Muscle of leg (tissue), 11 donors: ENCODE results near the gene KCNQ4. TPM values are rescaled to one million over a fixed set of nuclear protein-coding genes. Genes with fewer than 3 reads are reported as not detected.

Experiments used
- DNase-seq: peaks from one replicate; pipeline ENCODE4 v3.0.0; 2013
- H3K27ac ChIP-seq: one replicate; pipeline ENCODE4 v1.5.1; 2013; ENCODE audit warnings: mild to moderate bottlenecking, low read length, control low read depth
- H3K27me3 ChIP-seq: one replicate; pipeline ENCODE4 v1.6.1; 2013; ENCODE audit warnings: low read length; ENCODE audit not compliant: control insufficient read depth, insufficient read depth
- H3K36me3 ChIP-seq: one replicate; pipeline ENCODE4 v1.6.1; 2013; ENCODE audit warnings: low read length; ENCODE audit not compliant: control insufficient read depth, insufficient read depth
- H3K4me1 ChIP-seq: one replicate; pipeline ENCODE4 v1.6.1; 2013; ENCODE audit warnings: low read length; ENCODE audit not compliant: control insufficient read depth, insufficient read depth
- H3K4me3 ChIP-seq: one replicate; pipeline ENCODE4 v1.5.1; 2013; ENCODE audit warnings: low read length, control low read depth
- H3K9me3 ChIP-seq: replicated peaks from 2 replicates; pipeline ENCODE4 v1.6.1; 2013; ENCODE audit warnings: low read depth, low read length; ENCODE audit not compliant: control insufficient read depth
- WGBS: methylation state at CpG from one replicate; pipeline ENCODE4 v1.1.5; 2013; ENCODE audit warnings: missing lambda C conversion rate; ENCODE audit not compliant: insufficient coverage; 5-methylcytosine and 5-hydroxymethylcytosine counted together
- polyA plus RNA-seq, 8 donors: library from polyadenylated mRNA; unstranded; fragments of 120-200 nt; gene quantifications; one replicate each; pipeline versions ENCODE4 v1.2.1 to v1.2.3, GENCODE V29; 2013; ENCODE audit warnings: inconsistent platforms in 1 of 8, low replicate concordance in 1 of 8; ENCODE audit not compliant: insufficient read length in 8 of 8, insufficient read depth in 1 of 8
- total RNA-seq: library from RNA; stranded (reverse); fragments of 120-200 nt; gene quantifications from one replicate; pipeline ENCODE4 v1.2.4, GENCODE V29; 2013

KCNQ4 gene
- total and polyA plus RNA-seq, 9 donors, result 6.3 to 33.1 (median 22.1) TPM

DNA sequence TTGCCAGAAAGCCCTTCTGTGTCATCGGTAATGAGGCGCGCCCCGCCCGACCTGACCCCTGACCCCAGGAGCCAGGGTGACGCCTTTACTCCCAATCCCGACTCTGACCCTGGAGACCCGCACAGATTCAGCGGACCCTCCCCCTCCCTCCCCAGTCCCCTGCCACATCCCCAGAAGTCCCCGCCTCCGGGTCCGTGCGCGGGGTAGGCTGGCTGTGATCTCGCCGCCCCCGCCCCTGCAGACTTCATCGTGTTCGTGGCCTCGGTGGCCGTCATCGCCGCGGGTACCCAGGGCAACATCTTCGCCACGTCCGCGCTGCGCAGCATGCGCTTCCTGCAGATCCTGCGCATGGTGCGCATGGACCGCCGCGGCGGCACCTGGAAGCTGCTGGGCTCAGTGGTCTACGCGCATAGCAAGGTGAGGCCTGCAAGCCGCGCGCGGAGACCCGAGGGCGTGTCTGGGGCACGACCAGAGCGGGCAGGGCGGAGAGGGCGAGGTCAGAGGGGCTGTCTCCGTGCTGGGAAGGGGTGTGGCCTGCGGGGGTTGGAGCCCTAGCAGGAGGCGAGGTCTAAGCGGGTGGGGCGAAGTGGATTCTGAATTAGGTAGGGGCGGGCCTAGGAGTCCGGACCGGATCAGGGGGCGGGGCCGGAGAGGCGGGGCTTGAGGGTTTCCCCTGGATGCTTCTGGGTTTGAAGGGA is 34.8 kb downstream of the KCNQ4 start:
- Histone ChIP-seq H3K36me3 (peaks cover 7% of the 10 kb centered on the region), H3K27ac (no peak overlapping the region), H3K4me1 (peaks cover 26% of the 10 kb centered on the region), H3K27me3 (peaks cover 37% of the 10 kb centered on the region), H3K9me3 (no peaks in the 10 kb centered on the region), H3K4me3 (peak overlapping the region; percentile 47)
- WGBS, result under 1% methylated on average over 59 of the region's 59 CpGs
- peak; percentile 45 for DNase-seq

DNA sequence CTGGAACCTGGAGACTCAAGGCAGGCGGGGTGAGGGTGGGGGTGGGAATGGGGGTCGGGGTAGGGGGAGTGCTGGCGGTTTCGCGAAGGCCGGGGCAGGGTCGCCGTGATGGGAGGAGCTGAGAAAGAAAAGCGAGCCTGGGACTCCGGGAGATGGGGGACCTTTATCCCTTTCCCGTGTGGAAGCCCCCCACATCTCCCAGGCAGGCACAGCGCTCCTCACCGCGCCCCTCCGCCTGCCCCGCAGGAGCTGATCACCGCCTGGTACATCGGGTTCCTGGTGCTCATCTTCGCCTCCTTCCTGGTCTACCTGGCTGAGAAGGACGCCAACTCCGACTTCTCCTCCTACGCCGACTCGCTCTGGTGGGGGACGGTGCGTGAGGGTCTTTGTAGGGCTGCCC is 35.5 kb downstream of the KCNQ4 start:
- H3K4me3 ChIP-seq, result no peak overlapping the region
- H3K27ac ChIP-seq, result no peak overlapping the region
- WGBS, result 39% methylated on average over 16 of the region's 26 CpGs
- peaks cover 26% of the 10 kb centered on the region for H3K4me1 ChIP-seq
- no peaks in the 10 kb centered on the region for H3K9me3 ChIP-seq
- H3K27me3 ChIP-seq, result peaks cover 37% of the 10 kb centered on the region
- DNase-seq, result no peak
- H3K36me3 ChIP-seq, result peaks cover 10% of the 10 kb centered on the region

DNA sequence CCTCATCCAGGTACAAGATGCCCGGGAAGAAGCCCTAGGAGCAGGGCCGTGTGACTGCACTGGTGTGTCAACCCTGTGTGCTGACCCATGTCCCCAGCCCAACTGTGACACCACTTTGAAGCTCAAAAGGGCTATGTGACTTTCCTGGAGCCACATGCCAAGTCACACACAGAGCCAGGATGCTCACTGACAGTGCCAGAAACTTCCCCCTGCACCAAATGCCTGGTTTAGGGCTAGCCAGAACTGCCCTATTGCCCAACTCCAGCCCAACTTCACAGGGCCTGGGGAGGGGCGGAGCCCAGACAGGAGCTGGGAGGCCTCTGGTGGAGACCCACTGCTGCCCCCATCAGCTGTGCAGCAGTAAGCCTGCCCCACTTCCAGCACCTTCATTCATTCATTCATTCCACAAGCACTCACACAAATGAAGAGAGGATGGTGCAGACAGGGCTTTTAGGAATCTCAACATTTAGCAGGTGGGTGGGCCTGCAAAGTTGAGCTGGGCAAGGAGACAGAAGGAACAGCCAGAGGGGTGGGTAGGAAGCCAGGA is 36.7 kb downstream of the KCNQ4 start:
- H3K9me3 ChIP-seq, result no peaks in the 10 kb centered on the region
- peaks cover 14% of the 10 kb centered on the region for H3K36me3 ChIP-seq
- peaks cover 36% of the 10 kb centered on the region for H3K27me3 ChIP-seq
- DNase-seq, result no peak
- H3K4me3 ChIP-seq, result no peak overlapping the region
- WGBS, result 84% methylated on average over 2 of the region's 3 CpGs
- no peak overlapping the region for H3K27ac ChIP-seq
- H3K4me1 ChIP-seq, result peaks cover 32% of the 10 kb centered on the region

DNA sequence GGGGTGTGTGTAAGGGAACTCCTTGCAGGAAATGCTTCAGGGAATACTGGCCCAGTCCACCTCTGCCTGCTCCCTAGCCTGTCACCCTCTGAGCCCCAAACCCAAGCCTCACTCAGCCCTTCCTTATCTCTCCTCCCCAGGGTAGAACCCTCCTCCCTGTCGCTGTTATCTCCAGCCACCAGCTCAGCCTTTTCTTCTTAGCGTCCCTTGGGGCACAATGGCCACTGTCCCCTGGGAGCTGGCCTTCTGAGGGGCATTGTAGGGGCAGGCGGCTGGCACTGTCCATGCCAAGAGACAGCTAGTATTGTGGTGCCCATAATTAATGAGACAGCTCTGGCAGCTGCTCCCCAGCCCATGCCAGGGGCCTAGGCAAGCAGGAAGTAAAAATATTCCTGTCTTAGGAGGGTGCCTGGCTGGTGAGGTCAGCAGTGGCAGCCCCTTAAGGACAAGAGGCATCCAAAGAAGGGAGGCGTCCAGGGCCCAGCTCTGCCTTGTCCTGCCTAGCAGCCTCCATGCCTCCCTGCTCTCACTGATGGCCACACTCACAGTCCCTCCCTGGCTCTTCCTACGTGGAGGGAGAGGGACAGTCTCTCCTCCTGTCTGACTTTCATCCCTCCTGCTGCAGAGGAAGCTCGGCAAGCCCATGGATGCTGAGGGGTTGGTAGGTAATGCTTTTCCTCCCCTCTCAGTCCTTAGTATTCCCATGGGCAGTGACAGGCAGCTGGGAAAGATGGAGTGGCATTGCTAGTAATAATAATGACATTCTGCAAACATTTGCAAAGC is 37.5 kb downstream of the KCNQ4 start:
- peak; percentile 53 for DNase-seq
- Histone ChIP-seq H3K27ac (no peak overlapping the region), H3K4me3 (no peak overlapping the region), H3K9me3 (no peaks in the 10 kb centered on the region), H3K27me3 (peaks cover 31% of the 10 kb centered on the region), H3K4me1 (peaks cover 37% of the 10 kb centered on the region), H3K36me3 (peaks cover 17% of the 10 kb centered on the region)
- 69% methylated on average over 3 of the region's 6 CpGs for WGBS

- WGBS, result 89% methylated on average over 5 of the region's 12 CpGs
- peaks cover 33% of the 10 kb centered on the region for H3K4me1 ChIP-seq
- peaks cover 17% of the 10 kb centered on the region for H3K36me3 ChIP-seq
- no peak for DNase-seq
- no peak overlapping the region for H3K4me3 ChIP-seq
- H3K9me3 ChIP-seq, result no peaks in the 10 kb centered on the region
- H3K27me3 ChIP-seq, result peaks cover 18% of the 10 kb centered on the region
- H3K27ac ChIP-seq, result no peak overlapping the region
Observed at GRCh38 chr1:40822890-40823289, 39.3 kb downstream of the KCNQ4 start.

DNA sequence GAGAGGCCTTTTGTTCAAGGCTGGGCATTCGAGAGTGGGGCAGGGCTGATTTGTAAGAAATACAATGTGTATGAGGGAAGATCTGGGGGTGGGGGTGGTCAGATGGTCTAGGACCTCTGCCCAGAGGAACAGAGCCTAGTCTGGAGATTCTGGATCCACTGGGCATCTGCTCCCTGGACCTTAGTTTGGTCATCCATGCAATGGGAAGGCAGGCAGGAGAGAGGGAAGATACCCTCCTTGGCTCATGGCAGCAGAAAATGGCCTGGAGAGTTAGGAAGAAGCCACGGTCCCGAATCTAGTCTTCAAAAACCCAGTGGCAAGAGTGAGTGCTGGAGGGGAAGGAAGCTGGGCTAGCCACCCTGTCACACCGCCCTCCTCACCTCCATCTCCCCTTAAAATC is 39.8 kb downstream of the KCNQ4 start:
- Histone ChIP-seq H3K9me3 (no peaks in the 10 kb centered on the region), H3K27ac (no peak overlapping the region), H3K4me3 (no peak overlapping the region), H3K27me3 (peaks cover 14% of the 10 kb centered on the region), H3K36me3 (peaks cover 17% of the 10 kb centered on the region), H3K4me1 (peaks cover 29% of the 10 kb centered on the region)
- no peak for DNase-seq
- WGBS, result 91% methylated on average over 1 of the region's 4 CpGs

GRCh38 chr1:40823983-40824382 is 40.4 kb downstream of the KCNQ4 start:
- DNase-seq, result no peak
- 97% methylated on average over 13 of the region's 17 CpGs for WGBS
- Histone ChIP-seq H3K4me1 (peaks cover 23% of the 10 kb centered on the region), H3K4me3 (no peak overlapping the region), H3K27me3 (peaks cover 8% of the 10 kb centered on the region), H3K27ac (no peak overlapping the region), H3K9me3 (no peaks in the 10 kb centered on the region), H3K36me3 (peaks cover 17% of the 10 kb centered on the region)

DNA sequence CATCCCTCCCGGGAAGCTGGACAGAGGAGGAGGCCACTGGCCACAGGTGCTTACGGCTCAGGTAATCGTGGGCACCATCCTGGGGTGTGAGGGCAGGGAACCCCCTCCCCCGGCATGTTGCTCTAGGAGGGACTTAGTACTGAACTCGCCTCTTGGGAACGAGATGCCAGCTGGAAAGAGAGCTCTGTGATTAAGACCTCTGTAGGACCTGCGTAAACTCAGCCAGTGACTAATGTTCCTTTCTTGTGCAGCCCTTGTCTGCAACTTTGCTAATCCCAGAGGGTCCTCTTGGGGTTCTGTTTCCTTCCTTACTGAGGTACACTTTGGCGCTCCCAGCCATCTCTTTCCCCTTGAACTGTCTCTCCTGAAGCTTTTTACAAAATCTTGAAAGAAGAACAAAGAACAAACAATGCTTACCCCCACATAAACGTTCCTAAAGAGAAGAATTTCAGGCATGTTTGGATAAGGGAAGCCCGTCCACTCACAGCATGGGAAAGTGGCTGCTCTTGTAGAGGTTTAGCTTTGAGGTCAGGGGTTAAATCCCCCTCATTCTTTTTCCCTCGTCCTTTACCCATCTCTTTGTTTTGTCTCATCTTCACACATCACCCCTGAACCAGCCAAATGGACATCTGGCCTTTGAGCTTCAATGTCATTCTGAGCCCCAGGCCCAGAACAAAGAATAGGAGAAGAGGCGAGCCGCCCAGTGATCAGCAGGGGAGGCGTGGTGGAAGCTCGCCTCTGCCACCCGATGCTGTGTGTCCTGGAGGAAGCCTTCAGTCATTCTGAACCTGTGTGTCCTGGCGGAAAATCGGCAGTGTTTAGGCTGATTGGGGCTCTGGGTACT is 41.2 kb downstream of the KCNQ4 start:
- Histone ChIP-seq H3K4me3 (no peak overlapping the region), H3K36me3 (peaks cover 17% of the 10 kb centered on the region), H3K4me1 (peaks cover 23% of the 10 kb centered on the region), H3K27me3 (peaks cover under 1% of the 10 kb centered on the region), H3K9me3 (no peaks in the 10 kb centered on the region), H3K27ac (no peak overlapping the region)
- DNase-seq, result no peak
- WGBS, result 56% methylated on average over 13 of the region's 18 CpGs

GRCh38 chr1:40825435-40825788 is 41.8 kb downstream of the KCNQ4 start:
- Histone ChIP-seq H3K27ac (no peak overlapping the region), H3K4me1 (peaks cover 21% of the 10 kb centered on the region), H3K27me3 (no peaks in the 10 kb centered on the region), H3K4me3 (no peak overlapping the region), H3K36me3 (peaks cover 12% of the 10 kb centered on the region), H3K9me3 (no peaks in the 10 kb centered on the region)
- peak; percentile 63 for DNase-seq
- WGBS, result no CpG with 5 or more reads among the region's 3 CpGs

DNA sequence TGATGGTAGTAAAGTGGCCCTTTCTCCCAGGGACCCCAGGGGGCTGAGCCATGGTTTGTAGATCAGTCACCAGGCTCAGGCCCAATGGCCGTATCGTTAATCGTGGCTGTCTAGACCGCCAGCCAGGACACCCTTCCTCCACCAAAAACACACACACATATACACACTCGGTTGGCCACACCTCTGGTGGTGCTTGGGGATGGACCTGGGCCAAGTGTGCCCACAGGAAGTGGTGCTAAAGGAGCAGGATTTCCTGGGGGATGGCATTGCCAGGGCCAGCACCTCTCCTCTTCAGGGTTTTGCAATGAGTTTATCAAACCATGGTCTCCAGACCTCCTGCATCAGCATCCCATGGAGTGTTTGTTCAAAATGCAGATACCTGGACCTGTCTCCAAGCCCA is 42.4 kb downstream of the KCNQ4 start:
- H3K27ac ChIP-seq, result no peak overlapping the region
- H3K9me3 ChIP-seq, result no peaks in the 10 kb centered on the region
- peaks cover 15% of the 10 kb centered on the region for H3K4me1 ChIP-seq
- H3K27me3 ChIP-seq, result no peaks in the 10 kb centered on the region
- H3K36me3 ChIP-seq, result peaks cover 11% of the 10 kb centered on the region
- no peak for DNase-seq
- no peak overlapping the region for H3K4me3 ChIP-seq
- no CpG with 5 or more reads among the region's 5 CpGs for WGBS
